Measurements from ENCODE around the gene WDR37.

WDR37 gene

DNA sequence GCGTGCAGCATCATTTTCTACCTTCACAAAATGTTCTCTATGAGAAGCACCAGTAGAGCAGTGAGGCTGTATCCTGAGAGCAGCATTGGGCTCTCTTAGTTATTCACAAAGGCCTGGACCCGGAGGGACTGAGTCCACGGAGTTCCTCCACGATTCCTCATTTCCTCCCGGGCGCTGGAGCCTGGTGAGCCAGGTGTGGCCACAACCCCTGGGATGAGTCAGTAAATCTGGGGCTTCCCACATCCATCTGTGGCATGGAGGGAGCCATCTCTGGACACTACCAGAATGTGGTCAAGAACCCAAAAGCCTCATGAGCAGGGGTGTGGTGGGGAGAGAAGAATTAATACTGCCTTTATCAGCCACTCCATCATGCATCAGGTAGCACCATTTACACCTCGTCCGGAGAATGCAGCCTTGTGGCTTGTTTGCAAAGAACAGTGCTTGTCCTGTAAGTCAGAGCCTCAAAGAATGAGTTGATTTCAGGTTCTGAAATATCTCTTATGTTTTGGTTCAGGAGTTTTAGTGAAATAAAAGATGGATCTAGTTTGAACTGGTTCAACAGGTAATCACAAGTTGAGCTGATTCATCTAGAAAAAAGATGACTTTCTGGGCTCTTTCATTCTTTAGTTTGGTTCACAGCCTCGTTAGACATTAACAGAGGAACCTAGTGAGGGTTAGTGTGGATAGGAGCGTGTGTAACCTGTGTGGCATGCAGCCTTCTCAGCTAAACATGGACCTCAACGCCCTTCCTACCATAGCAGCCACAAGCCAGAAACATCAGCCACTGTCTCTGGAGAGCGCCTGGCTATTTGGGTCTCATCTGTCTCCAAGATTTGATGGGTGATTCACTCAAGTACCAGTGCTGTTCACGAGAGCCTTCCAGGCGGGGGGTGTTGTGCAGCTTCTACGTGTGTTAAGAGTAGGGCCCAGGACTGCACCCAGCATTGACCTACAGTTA is 95.2 kb downstream of the WDR37 start:
- no peaks in the 10 kb centered on the region for H3K27me3 ChIP-seq
- no peak overlapping the region for H3K4me3 ChIP-seq
- H3K9ac ChIP-seq: peak overlapping the region; percentile 4; the same call in 1 of the 2 replicates
- peaks cover 24% of the 10 kb centered on the region for H3K9me3 ChIP-seq
- peak overlapping the region; percentile 94 for H3K4me2 ChIP-seq
- H3K27ac ChIP-seq: peak overlapping the region; percentile 69
- H3K36me3 ChIP-seq: no peaks in the 10 kb centered on the region
- TF ChIP-seq Cebpa-rat (IDR thresholded peaks at IDR 0.05): no peak
- no peaks in the 10 kb centered on the region for H4K20me1 ChIP-seq
- peaks cover 87% of the 10 kb centered on the region for H3K4me1 ChIP-seq

DNA sequence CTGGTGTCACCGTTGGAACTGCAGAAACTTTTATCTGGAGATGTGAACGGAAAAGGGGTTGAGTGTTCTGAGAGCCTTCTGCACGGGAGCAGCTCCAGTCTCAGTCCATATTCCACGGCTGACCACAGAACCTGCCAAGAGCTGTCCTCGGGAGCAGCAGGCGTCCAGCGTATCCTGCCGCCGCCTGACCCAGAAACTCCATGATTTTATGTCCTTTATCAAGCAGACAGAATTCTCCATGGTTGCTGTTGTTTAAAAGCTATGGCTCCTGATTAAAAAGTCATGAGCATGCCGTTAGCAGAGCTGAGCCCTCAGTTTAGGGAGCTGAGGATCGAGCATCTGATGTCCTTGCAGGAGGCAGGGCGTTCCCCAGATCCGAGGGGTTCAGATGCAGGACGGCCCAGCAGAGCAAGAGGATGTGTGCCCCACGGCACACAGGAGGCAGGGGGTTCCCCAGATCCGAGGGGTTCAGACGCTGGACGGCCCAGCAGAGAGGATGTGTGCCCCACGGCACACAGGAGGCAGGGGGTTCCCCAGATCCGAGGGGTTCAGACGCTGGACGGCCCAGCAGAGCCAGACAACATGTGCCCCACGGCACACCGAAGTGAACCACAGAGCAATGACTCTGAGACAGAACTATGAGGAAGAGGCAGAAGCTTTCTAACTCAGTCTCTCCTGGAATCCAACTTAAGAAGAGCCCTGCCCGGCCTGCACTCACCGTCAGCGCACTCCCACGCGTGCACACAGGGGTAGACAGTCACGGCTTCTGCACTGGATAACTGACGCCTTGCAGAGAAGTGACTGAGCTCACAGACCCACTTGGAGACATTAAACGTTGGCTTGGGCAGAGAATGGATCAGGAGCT is 96.4 kb downstream of the WDR37 start:
- no peaks in the 10 kb centered on the region for H3K27me3 ChIP-seq

DNA sequence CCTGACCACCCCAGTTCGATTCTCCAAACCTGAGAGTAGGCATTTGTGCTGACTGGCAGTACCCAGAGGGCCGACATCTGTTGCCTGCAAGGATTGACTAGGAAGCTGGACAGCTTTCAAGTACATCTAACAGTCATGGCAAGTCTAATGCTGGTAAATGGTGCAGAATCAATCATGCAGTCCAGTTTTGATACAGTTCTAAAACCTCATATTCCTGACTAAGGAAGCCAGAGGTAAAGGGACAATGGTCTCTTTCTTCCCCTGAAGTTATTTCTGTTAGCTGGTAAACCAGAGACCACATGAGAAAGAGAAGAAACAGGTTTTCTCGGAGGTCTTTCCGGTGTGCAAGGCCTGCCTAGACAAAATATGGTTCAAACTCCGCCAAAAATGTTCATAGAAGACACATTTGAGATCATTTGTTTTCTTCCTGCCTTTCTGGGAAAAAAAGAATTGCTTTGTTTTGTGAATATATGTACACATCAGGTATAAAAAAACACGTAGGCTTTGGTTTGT is 97.1 kb downstream of the WDR37 start:
- Histone ChIP-seq H3K9me3 (0 out of 2 replicates have a peak, but pooled peaks cover 5% of the 10 kb centered on the region), H3K27me3 (no peaks in the 10 kb centered on the region), H3K9ac (no peak overlapping the region), H3K36me3 (no peaks in the 10 kb centered on the region), H3K27ac (no peak overlapping the region; the same call in 1 of the 2 replicates), H3K4me2 (peak overlapping the region; percentile 94), H4K20me1 (no peaks in the 10 kb centered on the region), H3K4me3 (no peak overlapping the region), H3K4me1 (peaks cover 85% of the 10 kb centered on the region)
- no peak for TF ChIP-seq Cebpa-rat (IDR thresholded peaks at IDR 0.05)

More for the DNA sequence above, 96.4 kb downstream of the WDR37 start:
- peaks cover 12% of the 10 kb centered on the region for H3K9me3 ChIP-seq
- H4K20me1 ChIP-seq: no peaks in the 10 kb centered on the region
- no peak overlapping the region for H3K27ac ChIP-seq
- H3K4me3 ChIP-seq: no peak overlapping the region
- H3K4me1 ChIP-seq: peaks cover 91% of the 10 kb centered on the region
- no peak for TF ChIP-seq Cebpa-rat (IDR thresholded peaks at IDR 0.05)
- no peaks in the 10 kb centered on the region for H3K36me3 ChIP-seq
- H3K4me2 ChIP-seq: peak overlapping the region; percentile 94
- no peak overlapping the region for H3K9ac ChIP-seq

DNA sequence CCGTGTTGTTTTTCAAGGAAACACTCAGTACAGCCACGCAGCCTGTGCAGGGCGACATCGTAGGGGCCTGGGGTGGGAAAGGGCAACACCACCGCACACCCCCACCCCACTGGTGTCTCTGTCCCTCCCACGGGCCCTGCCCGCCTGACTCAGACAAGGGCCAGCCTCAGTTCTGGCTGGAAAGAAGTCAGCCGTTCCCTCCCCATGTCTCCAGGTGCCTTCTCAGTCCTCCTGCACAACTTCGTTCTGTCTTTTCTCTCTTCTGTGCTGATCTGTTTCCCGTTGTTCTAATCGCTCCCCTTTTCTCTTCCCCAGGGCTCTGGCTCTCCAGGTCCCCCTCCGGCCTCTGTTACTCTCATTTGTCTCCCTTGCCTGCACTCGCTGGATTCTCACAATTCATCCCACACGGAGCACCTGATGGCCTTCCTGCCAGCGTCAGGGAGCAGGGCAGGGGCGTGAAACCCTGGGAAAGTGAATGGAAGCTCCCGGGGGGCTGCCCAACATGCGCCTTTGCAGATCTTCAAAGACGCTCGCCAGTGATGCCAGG is 97.7 kb downstream of the WDR37 start:
- peaks cover 79% of the 10 kb centered on the region for H3K4me1 ChIP-seq
- H3K4me2 ChIP-seq: peak overlapping the region; percentile 94
- H3K9ac ChIP-seq: no peak overlapping the region
- H3K9me3 ChIP-seq: no peaks in the 10 kb centered on the region
- no peak for TF ChIP-seq Cebpa-rat (IDR thresholded peaks at IDR 0.05)
- H3K36me3 ChIP-seq: no peaks in the 10 kb centered on the region
- no peak overlapping the region; the same call in 1 of the 2 replicates for H3K27ac ChIP-seq
- H4K20me1 ChIP-seq: no peaks in the 10 kb centered on the region
- no peaks in the 10 kb centered on the region for H3K27me3 ChIP-seq
- H3K4me3 ChIP-seq: no peak overlapping the region

DNA sequence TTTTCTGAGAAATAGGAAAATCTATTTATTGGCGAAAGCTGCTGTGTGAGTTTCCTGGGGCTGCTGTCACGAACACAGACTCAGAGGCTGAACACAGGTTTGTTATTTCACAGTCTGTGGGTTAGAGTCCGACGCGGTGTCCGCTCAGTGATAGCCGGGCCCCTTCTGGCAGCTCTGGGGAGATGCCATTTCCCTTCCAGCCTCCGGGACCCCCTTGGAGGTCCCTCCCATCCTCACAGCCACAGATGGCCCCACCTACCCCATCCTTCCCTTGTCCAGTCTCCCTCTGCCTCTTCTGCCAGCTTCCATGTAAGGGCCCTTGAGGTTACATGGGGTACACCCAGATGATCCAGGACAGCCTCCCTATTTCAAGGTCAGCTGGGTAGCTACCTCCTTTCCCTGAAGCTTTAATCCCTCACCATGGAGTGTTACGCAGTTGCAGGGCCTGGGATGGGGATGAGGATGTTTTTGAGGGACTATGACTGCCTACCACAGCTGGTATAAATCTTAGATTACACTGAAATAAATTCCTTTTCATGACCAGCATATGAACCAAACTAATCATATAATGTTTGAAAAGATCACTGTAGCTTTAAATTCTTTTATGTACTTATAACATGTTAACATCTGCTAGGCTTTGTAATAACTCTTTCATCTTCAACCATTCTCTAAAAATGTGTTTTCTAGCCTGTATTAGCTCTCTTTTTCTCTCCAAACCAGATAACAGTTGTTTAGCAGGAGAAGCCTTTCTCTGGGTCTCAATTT is 98.5 kb downstream of the WDR37 start:
- no peaks in the 10 kb centered on the region for H3K27me3 ChIP-seq
- H3K36me3 ChIP-seq: no peaks in the 10 kb centered on the region
- peak overlapping the region; percentile 94 for H3K4me2 ChIP-seq
- no peaks in the 10 kb centered on the region for H4K20me1 ChIP-seq
- no peak overlapping the region for H3K27ac ChIP-seq
- TF ChIP-seq Cebpa-rat (IDR thresholded peaks at IDR 0.05): no peak
- H3K9ac ChIP-seq: no peak overlapping the region
- H3K4me1 ChIP-seq: peaks cover 71% of the 10 kb centered on the region
- no peaks in the 10 kb centered on the region for H3K9me3 ChIP-seq
- no peak overlapping the region for H3K4me3 ChIP-seq

DNA sequence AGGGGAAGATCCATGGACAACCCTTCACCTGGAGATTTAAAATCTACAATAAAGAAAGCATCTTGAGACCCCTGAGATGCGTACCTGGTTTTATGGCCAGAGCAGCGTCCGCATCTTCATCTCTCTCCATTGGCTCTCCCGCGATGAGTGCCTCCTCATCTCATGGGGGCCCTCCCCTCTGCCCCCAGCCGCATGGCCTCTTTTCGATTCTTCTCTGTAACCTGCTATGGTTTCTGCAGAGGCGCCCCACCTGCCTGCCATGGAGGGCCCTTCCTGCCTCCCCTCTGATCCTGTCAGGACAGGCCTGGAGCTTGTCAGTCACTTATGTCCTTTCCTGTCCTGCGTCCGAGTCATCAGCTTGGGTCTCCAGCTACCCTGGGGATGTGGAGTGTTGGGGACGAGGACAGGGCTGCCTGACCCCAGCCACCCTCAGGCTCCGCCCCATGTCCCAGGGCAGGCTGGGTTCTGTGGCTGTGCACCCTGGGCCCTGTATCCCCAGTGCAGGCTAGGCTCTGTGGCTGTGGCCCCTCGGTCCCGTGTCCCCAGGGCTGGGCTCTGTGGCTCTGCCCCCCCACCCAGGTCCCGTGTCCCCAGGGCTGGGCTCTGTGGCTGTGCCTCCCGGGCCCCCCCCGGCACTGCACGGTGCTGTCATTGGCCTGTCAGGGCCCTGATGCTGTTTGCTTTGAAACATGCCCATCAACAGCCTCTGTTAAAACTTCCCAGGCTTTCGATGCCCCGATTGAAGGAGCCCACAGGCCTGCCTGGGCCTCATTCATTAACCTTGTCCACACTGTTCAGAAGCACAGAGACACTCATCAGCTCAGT is 99.8 kb downstream of the WDR37 start:
- H3K27me3 ChIP-seq: no peaks in the 10 kb centered on the region
- TF ChIP-seq Cebpa-rat (IDR thresholded peaks at IDR 0.05): no peak
- H3K9ac ChIP-seq: peak overlapping the region; percentile 37; the same call in 1 of the 2 replicates
- H3K4me1 ChIP-seq: peaks cover 58% of the 10 kb centered on the region
- no peaks in the 10 kb centered on the region for H3K36me3 ChIP-seq
- peak overlapping the region; percentile 11; the same call in 1 of the 2 replicates for H3K4me2 ChIP-seq
- H4K20me1 ChIP-seq: no peaks in the 10 kb centered on the region
- no peaks in the 10 kb centered on the region for H3K9me3 ChIP-seq
- no peak overlapping the region; the same call in 1 of the 2 replicates for H3K27ac ChIP-seq
- no peak overlapping the region for H3K4me3 ChIP-seq

DNA sequence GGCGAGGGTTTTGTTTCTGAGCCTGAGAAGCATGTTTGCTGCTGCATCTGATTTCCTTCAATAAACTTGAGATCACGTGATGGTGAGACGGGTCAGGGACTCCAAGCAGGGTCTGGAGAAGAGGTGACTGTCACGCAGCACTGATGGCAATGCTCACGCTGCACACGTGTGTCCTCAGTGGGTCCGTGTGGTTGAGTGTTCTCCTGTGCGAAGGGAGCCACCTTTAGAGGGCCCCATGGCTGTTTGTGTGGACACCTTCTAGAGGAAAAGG is 100.4 kb downstream of the WDR37 start:
- Histone ChIP-seq H3K4me3 (no peak overlapping the region), H3K9ac (peak overlapping the region; percentile 37; the same call in 1 of the 2 replicates), H3K4me2 (0 out of 2 replicates have a peak overlapping the region, but pooled peaks have one; percentile 11), H4K20me1 (no peaks in the 10 kb centered on the region), H3K27ac (no peak overlapping the region; the same call in 1 of the 2 replicates), H3K27me3 (no peaks in the 10 kb centered on the region), H3K9me3 (no peaks in the 10 kb centered on the region), H3K4me1 (peaks cover 52% of the 10 kb centered on the region), H3K36me3 (no peaks in the 10 kb centered on the region)
- no peak for TF ChIP-seq Cebpa-rat (IDR thresholded peaks at IDR 0.05)

DNA sequence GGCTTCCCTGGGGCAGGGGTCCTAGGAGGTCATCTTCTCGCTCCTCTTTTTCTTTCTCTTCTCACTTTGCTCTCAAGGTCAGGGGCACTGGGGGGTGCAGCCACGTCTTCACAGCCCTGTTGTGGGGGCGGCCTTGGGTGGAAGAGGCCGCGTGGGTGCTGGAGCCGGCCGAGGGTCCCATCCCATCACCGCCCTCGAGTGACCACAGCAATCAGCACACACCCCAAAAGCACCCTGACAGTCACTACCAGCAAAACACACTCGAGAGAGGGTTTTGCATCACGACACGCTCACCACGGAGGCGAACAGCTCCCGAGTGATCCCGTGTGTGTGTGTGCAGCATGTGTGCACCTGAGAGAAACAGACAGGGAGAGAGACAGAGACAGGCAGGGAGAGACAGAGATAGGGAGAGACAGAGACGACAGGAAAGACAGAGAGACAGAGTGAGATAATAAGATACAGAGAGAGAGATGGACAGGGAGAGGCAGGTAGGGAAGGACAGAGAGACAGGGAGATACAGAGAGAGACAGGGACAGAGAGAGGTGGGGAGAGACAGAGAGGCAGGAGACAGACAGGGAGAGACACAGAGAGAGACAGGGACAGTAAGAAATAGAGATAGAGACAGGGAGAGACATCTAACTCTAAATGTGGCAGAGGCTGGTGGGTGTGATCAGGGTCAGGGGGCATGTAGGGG is 100.9 kb downstream of the WDR37 start:
- Histone ChIP-seq H3K27me3 (no peaks in the 10 kb centered on the region), H3K4me1 (peaks cover 47% of the 10 kb centered on the region), H3K4me2 (no peak overlapping the region), H3K9me3 (no peaks in the 10 kb centered on the region), H4K20me1 (no peaks in the 10 kb centered on the region), H3K9ac (no peak overlapping the region), H3K36me3 (no peaks in the 10 kb centered on the region), H3K27ac (no peak overlapping the region), H3K4me3 (no peak overlapping the region)
- TF ChIP-seq Cebpa-rat (IDR thresholded peaks at IDR 0.05): no peak

Data from BLaER1 (cell line).